ENCODE measurements around the gene PILRA. TPM values are rescaled to one million over a fixed set of nuclear protein-coding genes. Genes with fewer than 3 reads are reported as not detected.

PILRA gene
- total and polyA plus RNA-seq, 2 of the 8 experiments (the other 6 are each of a cell fraction or from before 2014, with no cell fraction given) = 7.6 to 10.6 TPM

DNA sequence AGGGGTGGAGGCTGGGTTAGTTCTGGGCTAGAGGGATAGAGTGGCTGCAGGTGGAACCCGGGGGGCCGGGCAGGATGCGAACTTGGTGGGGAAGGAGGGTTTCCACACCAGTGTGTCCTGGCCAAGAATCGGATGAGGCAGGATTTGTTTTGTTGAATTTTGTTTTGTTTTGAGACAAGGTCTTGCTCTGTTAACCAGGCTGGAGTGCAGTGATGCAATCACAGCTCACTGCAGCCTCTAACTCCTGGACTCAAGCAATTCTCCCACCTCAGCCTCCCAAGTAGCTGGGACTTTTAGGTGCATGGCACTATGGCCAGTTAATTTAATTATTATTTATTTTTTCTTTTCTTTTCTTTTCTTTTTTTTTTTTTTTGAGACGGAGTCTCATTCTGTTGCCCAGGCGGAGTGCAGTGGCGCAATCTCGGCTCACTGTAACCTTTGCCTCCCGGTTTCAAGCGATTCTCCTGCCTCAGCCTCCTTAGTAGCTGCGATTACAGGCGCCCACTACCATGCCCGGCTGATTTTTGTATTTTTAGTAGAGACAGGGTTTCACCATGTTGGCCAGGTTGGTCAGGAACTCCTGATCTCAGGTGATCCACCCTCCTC lies 76.0 kb downstream of the PILRA start:
- H2BK20ac ChIP-seq (ENCODE audit: low read length) = no peak overlapping the region
- no peak for FAIRE-seq
- H2BK120ac ChIP-seq (replicated peaks; ENCODE audit: low read depth, low read length) = no peak overlapping the region
- POLR2A ChIA-PET (ENCODE audit: partially characterized antibody) = interaction anchor here (7.4 to 8.2 kb wide), 2 partner anchors 14 to 20 kb away, joined by 55 to 81 read pairs; partner anchors contain the start of genes MEPCE, PPP1R35 and ZCWPW1
- H3K4me3 ChIP-seq (ENCODE audit: extremely low read depth in 1 of 4, insufficient read depth in 2 of 4, low read depth in 3 of 4, low read length in 4 of 4) = no peak overlapping the region
- H3K56ac ChIP-seq (replicated peaks; ENCODE audit: insufficient read length, low read depth, low read length) = no peak overlapping the region
- no peaks in the 10 kb centered on the region for H3K79me1 ChIP-seq (ENCODE audit: low read depth, low read length)
- H2BK15ac ChIP-seq (ENCODE audit: low read length) = no peak overlapping the region
- H3K27ac ChIP-seq (ENCODE audit: low read depth, low read length) = no peak overlapping the region
- 97% methylated on average over 12 of the region's 13 CpGs; no CpG with 5 or more reads in 1 of the 2 experiments for WGBS, 2 experiments (ENCODE audit: extremely low coverage in 1 of 2, insufficient coverage in 1 of 2, insufficient read length in 1 of 2, insufficient replicate concordance in 2 of 2, low coverage in 1 of 2, low lambda C conversion rate in 2 of 2, missing lambda C conversion rate in 1 of 2)
- H3K27me3 ChIP-seq (replicated peaks in 1 of 4; ENCODE audit: control insufficient read depth in 3 of 4, extremely low read depth in 1 of 4, insufficient read depth in 3 of 4, low read length in 3 of 4) = no peaks in the 10 kb centered on the region
- no peaks in the 10 kb centered on the region for H3K9me3 ChIP-seq (ENCODE audit: insufficient read depth in 2 of 2, low read depth in 1 of 2, low read length in 1 of 2)
- no peak overlapping the region; the same call in 1 of the 2 replicates for H2AK5ac ChIP-seq (ENCODE audit: low read depth, low read length)
- H2BK5ac ChIP-seq (ENCODE audit: low read depth, low read length) = no peak overlapping the region
- H3K79me2 ChIP-seq (ENCODE audit: control insufficient read depth in 1 of 2, insufficient read depth in 2 of 2, low read length in 2 of 2) = no peaks in the 10 kb centered on the region
- DNase-seq (ENCODE audit: low read depth in 1 of 2, low spot score in 2 of 2) = no peak
- no peak overlapping the region for H4K91ac ChIP-seq (replicated peaks; ENCODE audit: insufficient read length, low read length)
- TF ChIP-seq NRF1 (IDR thresholded peaks at IDR 0.05; ENCODE audit: low read depth, low read length) = no peak
- no peak for TF ChIP-seq ASH2L (IDR thresholded peaks at IDR 0.05; ENCODE audit: low read length)
- no peak for TF ChIP-seq RNF2 (IDR thresholded peaks at IDR 0.05; ENCODE audit: borderline replicate concordance, low read depth, low read length, missing control alignments, poor library complexity, severe bottlenecking)
- no peak for TF ChIP-seq SP1 (IDR thresholded peaks at IDR 0.05; ENCODE audit: low read depth, low read length)
- no peak for TF ChIP-seq BRCA1 (IDR thresholded peaks at IDR 0.05; ENCODE audit: low read depth, low read length)
- TF ChIP-seq, protein P1, sequence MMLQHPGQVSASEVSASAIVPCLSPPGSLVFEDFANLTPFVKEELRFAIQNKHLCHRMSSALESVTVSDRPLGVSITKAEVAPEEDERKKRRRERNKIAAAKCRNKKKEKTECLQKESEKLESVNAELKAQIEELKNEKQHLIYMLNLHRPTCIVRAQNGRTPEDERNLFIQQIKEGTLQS (IDR thresholded peaks at IDR 0.05; ENCODE audit: insufficient read depth, low read depth, low read length) = no peak
- no peak for TF ChIP-seq CREB1 (IDR thresholded peaks at IDR 0.05)
- no peak for TF ChIP-seq RBBP5 (IDR thresholded peaks at IDR 0.05; ENCODE audit: borderline replicate concordance, low read depth, low read length)
- TF ChIP-seq RAD21 (IDR thresholded peaks at IDR 0.05 in 1 of 2, conservative IDR thresholded peaks at IDR 0.05 in 1 of 2; ENCODE audit: low read depth in 2 of 2, low read length in 2 of 2) = no peak
- H3K14ac ChIP-seq (ENCODE audit: insufficient read length) = no peak overlapping the region
- H3K4me2 ChIP-seq (ENCODE audit: insufficient read depth in 1 of 2, low read depth in 2 of 2, low read length in 2 of 2) = no peak overlapping the region
- H4K20me1 ChIP-seq (replicated peaks in 1 of 2; ENCODE audit: control insufficient read depth in 1 of 2, insufficient read depth in 2 of 2, low read length in 2 of 2) = no peaks in the 10 kb centered on the region
- CTCF ChIA-PET (ENCODE audit: partially characterized antibody) = interaction anchor here (0.7 to 8.3 kb wide), 6 partner anchors 8 to 406 kb away, joined by 3 to 70 read pairs (median 6); partner anchors contain the start of genes PPP1R35 and SPACDR
- H4K5ac ChIP-seq (ENCODE audit: insufficient read length, low read depth, low read length) = no peak overlapping the region
- H4K8ac ChIP-seq (ENCODE audit: extremely low read depth, insufficient read depth, low read length) = no peak overlapping the region; the same call in 1 of the 2 replicates
- no peak overlapping the region for H3K4ac ChIP-seq (replicated peaks; ENCODE audit: insufficient read length, low read depth, low read length)
- H2AFZ ChIP-seq (ENCODE audit: low read length) = no peak overlapping the region
- no peak overlapping the region for H3K23ac ChIP-seq (ENCODE audit: insufficient read length)
- H3K36me3 ChIP-seq (ENCODE audit: control insufficient read depth in 2 of 4, insufficient read depth in 4 of 4, low read length in 3 of 4) = no peaks in the 10 kb centered on the region
- no peak overlapping the region for H3K9ac ChIP-seq (replicated peaks in 1 of 4; ENCODE audit: extremely low read depth in 1 of 4, low read depth in 3 of 4, low read length in 3 of 4)
- peaks cover 0 to 5% (median 2%) of the 10 kb centered on the region in 4 experiments; a peak in 3 of 7 replicates for H3K4me1 ChIP-seq (replicated peaks in 1 of 4; ENCODE audit: control insufficient read depth in 3 of 4, insufficient read depth in 4 of 4, low read length in 3 of 4)
- H3K18ac ChIP-seq (ENCODE audit: extremely low read depth, low read length) = no peak overlapping the region
- H2BK12ac ChIP-seq (ENCODE audit: low read depth, low read length) = no peak overlapping the region
- no peaks in the 10 kb centered on the region for H3K23me2 ChIP-seq (ENCODE audit: low read depth, low read length)
